HFF-Myc (cell line): ENCODE data around the gene MYCBP2.

Experiments
- DNase-seq: peaks from one replicate; pipeline ENCODE4 v3.0.0-alpha.2; 2011; ENCODE audit warnings: low read depth; ENCODE audit errors: extremely low read depth
- H3K4me3 ChIP-seq: replicated peaks from 2 replicates; pipeline ENCODE4 v1.5.1; 2011; ENCODE audit warnings: low read depth, mild to moderate bottlenecking, control low read depth, low read length
- CTCF ChIP-seq: IDR thresholded peaks from 2 replicates; pipeline ENCODE4 v1.5.1; 2012; ENCODE audit warnings: mild to moderate bottlenecking, low read depth, low read length, control low read depth; ENCODE audit errors: missing control alignments

The MYCBP2 gene

GRCh38 chr13:77034881-77035280 lies 292.0 kb downstream of the MYCBP2 start:
- TF ChIP-seq CTCF = no peak
- DNase-seq = no peak
- H3K4me3 ChIP-seq = no peak overlapping the region

- DNase-seq = no peak
- TF ChIP-seq CTCF = no peak
- no peak overlapping the region for H3K4me3 ChIP-seq
Observed at GRCh38 chr13:77033717-77034302, 293.1 kb downstream of the MYCBP2 start.

GRCh38 chr13:77031656-77032243 lies 295.1 kb downstream of the MYCBP2 start:
- no peak overlapping the region for H3K4me3 ChIP-seq
- no peak for TF ChIP-seq CTCF
- DNase-seq = no peak

GRCh38 chr13:77029436-77029835 lies 297.5 kb downstream of the MYCBP2 start:
- no peak for DNase-seq
- TF ChIP-seq CTCF = no peak
- H3K4me3 ChIP-seq = no peak overlapping the region

GRCh38 chr13:77028202-77028601 lies 298.7 kb downstream of the MYCBP2 start:
- peak overlapping the region; percentile 81 for H3K4me3 ChIP-seq
- DNase-seq = no peak
- TF ChIP-seq CTCF = no peak

- DNase-seq = peak; percentile 72
- peak within 1 kb of the TSS; percentile 81 for H3K4me3 ChIP-seq
- no peak for TF ChIP-seq CTCF
Observed at GRCh38 chr13:77026861-77027621, 299.9 kb downstream of the MYCBP2 start, which contains the start of gene FBXL3. Gene FBXL3, minus strand, starts transcription at chr13:77027159. Its CDS starts 5,299 bp downstream, at chr13:77021860.
